Posterior vena cava (tissue), 2 donors: Measurements from ENCODE around the gene RBFOX2. TPM values are rescaled to one million over a fixed set of nuclear protein-coding genes. Genes with fewer than 3 reads are reported as not detected.

Experiments used
- DNase-seq: peaks from one replicate; pipeline ENCODE4 v3.0.0-alpha.2; 2020; ENCODE audit warnings: low spot score
- intact Hi-C, 2 donors: fragments of 100-400 bp; cut with DNase I; formaldehyde crosslinking; loops; one replicate each; pipeline versions ENCODE4 v1.14.1 to v1.14.2; 2022 to 2023
- total RNA-seq, 2 donors: library from RNA; stranded (reverse); fragmentation: NEBNext Ultra II Directional; extraction: Animal tissue kit (Norgen Biotek cat#: 25700); gene quantifications; one replicate each; pipeline ENCODE4 v1.2.1, GENCODE V29; 2021
- donor health status: DM: yes; HTN: yes; CAD: no.
- donor health status: DM: yes; HTN: yes; CAD: no.

RBFOX2 gene
- total RNA-seq, 2 donors from 2014 or later, result 114 to 124 TPM

- intact Hi-C loops, result no loop called here
- DNase-seq, result no peak
Measured at GRCh38 chr22:35991168-35991567, 37.5 kb downstream of the RBFOX2 start.

GRCh38 chr22:35988030-35988429 lies 40.6 kb downstream of the RBFOX2 start:
- intact Hi-C loops, result no loop called here
- no peak for DNase-seq

- no peak for DNase-seq
Measured at GRCh38 chr22:35987487-35987886, 41.1 kb downstream of the RBFOX2 start.

GRCh38 chr22:35986088-35986487 lies 42.5 kb downstream of the RBFOX2 start:
- no peak for DNase-seq
- intact Hi-C loops, result no loop called here

More at GRCh38 chr22:35987487-35987886, 41.1 kb downstream of the RBFOX2 start:
- intact Hi-C loops, result no loop called here

DNA sequence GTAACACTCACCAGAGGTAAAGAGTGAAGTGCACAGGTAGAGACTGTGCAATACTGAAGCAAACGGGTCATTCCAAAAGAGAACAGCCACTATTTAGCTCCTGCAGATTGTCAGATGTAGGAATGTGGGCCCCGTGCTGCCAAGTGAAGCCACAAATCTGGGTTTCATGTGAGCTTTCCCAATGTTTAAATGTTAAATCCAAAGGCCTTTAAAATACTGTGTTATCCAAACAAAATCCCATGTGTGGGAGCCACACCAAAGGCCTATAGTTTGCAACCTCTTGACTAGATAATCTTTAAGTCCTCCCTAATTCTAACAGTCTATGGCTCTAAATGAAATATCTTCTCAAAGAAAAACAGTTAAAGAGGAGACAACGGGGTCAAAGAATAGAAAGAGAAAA lies 43.3 kb downstream of the RBFOX2 start:
- no peak for DNase-seq
- intact Hi-C loops, result no loop called here

GRCh38 chr22:35984183-35985175 lies 44.1 kb downstream of the RBFOX2 start:
- intact Hi-C loops, result no loop called here
- DNase-seq, result no peak

DNA sequence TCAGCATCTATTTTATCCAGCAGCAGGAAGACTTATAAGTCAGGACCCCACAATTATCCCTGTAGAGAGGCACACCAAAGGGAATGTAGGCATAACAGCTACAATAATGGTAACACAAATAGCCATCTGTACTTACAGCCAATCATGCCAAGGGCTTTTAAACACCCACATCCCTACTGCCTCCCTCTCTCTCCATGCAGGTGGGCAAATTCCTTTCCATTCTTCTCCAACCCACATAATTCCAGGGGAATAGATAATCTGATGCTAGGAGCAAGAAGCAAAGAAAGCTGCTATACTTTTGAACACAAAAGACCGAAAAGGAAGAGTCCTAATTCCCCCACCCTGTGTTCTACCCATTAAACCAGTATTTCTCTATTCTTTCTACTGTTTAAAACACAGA lies 46.7 kb downstream of the RBFOX2 start:
- intact Hi-C loops, result no loop called here

GRCh38 chr22:35978889-35979288 lies 49.7 kb downstream of the RBFOX2 start:
- intact Hi-C loops, result no loop called here
- no peak for DNase-seq

More for the DNA sequence above, 46.7 kb downstream of the RBFOX2 start:
- no peak for DNase-seq

- no peak for DNase-seq
- intact Hi-C loops, result no loop called here
Measured at GRCh38 chr22:35978201-35978600, 50.4 kb downstream of the RBFOX2 start.

DNA sequence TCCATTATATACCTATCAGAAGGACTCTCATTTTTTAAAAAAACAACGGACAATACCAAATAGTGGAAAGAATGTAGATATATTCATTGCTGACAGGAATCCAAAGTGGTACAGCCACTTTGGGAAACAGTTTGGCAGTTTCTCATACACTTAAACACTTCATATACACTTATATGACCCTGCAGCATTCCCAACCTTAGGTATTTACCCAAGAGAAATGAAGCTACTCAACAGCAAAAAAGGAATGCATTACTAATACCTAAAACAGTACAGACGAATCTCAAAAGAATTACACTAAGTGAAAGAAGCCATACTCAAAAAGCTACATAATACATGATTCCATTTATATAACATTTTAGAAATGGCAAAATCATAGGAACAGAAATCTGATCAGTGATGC lies 51.5 kb downstream of the RBFOX2 start:
- DNase-seq, result no peak
- intact Hi-C loops, result no loop called here

GRCh38 chr22:35973388-35973787 lies 55.2 kb downstream of the RBFOX2 start:
- intact Hi-C loops, result no loop called here
- no peak for DNase-seq

DNA sequence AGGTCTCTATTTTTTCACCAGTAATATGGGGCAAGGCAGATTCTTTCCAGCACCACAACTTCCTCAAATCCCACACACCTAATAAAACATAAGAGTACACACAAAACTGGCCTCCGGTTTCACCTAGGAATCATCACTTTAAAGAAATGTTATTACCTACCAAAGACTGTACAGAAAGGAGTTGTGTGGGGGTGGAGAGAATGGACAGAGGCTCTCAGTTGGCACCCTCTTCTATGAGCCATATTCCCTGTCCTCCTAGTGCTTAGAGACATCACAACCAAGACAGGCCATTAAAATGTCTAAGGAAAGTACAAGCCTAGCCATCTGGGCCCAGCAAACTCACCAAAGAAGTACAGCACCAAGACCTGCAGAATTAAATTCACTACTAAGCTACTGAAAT lies 56.1 kb downstream of the RBFOX2 start:
- intact Hi-C loops, result no loop called here
- DNase-seq, result no peak

GRCh38 chr22:35971456-35972119 lies 57.0 kb downstream of the RBFOX2 start:
- intact Hi-C loops, result no loop called here
- DNase-seq, result no peak

- intact Hi-C loops, result no loop called here
- no peak for DNase-seq
Measured at GRCh38 chr22:35970616-35971455, 57.8 kb downstream of the RBFOX2 start.

GRCh38 chr22:35967046-35967397 lies 61.6 kb downstream of the RBFOX2 start:
- intact Hi-C loops, result no loop called here
- DNase-seq, result no peak

- intact Hi-C loops, result no loop called here
- no peak for DNase-seq
Measured at GRCh38 chr22:35966314-35967045, 62.1 kb downstream of the RBFOX2 start.

DNA sequence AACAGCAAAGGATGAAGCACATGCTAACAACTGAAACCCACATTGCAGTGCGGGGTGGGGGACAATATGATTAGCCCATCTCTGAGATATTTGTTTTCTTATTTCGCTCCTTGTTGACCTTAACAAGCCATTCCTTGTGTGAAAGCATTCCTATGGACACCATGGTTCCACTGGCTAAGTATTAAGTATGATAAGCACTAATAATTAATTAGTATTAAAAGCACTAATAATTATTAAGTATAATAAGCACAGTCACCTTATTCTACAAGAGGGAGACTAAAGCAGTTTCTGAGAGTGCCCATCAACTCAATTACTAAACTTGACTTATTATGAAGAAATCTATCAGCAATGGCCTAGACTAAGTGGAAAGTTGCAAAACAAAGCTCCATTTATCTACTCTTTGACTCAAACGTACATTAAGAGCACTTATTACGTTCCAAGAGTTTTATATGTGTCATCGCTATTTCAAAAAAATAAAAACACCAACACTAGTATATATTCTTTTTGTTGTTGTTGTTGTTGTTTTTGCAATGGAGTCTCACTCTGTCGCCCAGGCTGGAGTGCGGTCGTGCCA lies 65.3 kb downstream of the RBFOX2 start:
- intact Hi-C loops, result loop anchor here in 1 of 2 donors (5.0 kb wide), 1 partner anchor 64 kb away; the partner anchor contains the start of gene RBFOX2
- DNase-seq, result no peak

DNA sequence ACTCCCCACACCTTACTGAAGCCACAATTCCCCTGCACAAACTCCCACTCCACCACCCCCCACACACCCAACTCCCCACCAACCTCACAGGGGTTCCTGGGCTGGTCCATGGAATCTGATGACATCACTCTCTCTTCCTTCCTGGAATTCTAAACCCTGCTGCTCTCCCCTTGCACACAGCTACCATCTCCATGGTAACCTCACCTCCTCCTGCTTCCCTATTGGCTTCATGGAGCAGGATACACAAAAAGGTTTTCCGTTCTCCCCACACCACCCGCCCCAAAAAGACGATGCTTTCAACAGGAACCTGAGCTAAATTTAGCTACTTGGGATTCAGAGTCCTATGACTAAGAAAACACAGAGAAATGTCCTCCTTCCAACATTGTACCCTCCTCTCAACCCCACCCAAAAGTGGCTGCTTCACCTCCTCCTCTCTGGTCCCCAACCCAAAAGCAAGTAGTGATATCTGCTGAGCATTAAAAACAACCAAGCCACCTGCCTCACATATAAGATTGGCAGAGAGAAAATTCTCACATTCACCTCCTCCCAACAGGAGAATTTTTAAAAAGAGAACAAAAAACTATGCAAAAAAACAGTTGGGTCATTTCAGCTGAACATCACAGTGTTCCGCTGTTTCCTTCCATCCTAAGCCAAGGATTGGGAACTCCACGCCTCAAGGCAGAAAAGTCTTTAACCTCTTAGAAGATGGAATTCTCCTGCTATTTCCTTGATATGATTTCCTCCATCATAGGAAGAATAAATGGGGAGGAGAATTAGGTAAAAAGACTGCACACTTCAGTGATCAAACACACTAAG lies 66.9 kb downstream of the RBFOX2 start:
- no peak for DNase-seq
- intact Hi-C loops, result loop anchor here in 1 of 2 donors (5.0 kb wide), 1 partner anchor 66 kb away; the partner anchor contains the start of gene RBFOX2
